ENCODE results near the gene MNAT1.

GRCh38 chr14:60710494-60710893 is 24.1 kb upstream of the MNAT1 start:
- TF ChIP-seq, protein P1, sequence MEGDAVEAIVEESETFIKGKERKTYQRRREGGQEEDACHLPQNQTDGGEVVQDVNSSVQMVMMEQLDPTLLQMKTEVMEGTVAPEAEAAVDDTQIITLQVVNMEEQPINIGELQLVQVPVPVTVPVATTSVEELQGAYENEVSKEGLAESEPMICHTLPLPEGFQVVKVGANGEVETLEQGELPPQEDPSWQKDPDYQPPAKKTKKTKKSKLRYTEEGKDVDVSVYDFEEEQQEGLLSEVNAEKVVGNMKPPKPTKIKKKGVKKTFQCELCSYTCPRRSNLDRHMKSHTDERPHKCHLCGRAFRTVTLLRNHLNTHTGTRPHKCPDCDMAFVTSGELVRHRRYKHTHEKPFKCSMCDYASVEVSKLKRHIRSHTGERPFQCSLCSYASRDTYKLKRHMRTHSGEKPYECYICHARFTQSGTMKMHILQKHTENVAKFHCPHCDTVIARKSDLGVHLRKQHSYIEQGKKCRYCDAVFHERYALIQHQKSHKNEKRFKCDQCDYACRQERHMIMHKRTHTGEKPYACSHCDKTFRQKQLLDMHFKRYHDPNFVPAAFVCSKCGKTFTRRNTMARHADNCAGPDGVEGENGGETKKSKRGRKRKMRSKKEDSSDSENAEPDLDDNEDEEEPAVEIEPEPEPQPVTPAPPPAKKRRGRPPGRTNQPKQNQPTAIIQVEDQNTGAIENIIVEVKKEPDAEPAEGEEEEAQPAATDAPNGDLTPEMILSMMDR (IDR thresholded peaks at IDR 0.05): no peak
- TF ChIP-seq EZH2 (IDR thresholded peaks at IDR 0.05) (no peak), EZH2phosphoT487 (IDR thresholded peaks at IDR 0.05) (no peak)

Measured in neural progenitor cell (in vitro differentiated cells).